Measurements from ENCODE around the gene COX19. TPM values are rescaled to one million over a fixed set of nuclear protein-coding genes. Genes with fewer than 3 reads are reported as not detected.
A peak's percentile ranks its signal among the peaks of the same experiment; 100 is the strongest.
"Not testable (repeated sequence)": the region's sequence is repeated elsewhere in the genome, so short reads cannot be mapped to it uniquely, and the experiment has no call there.

The COX19 gene
- total RNA-seq, 1 donor from 2014 or later: 12.1 TPM

GRCh38 chr7:926061-927030 lies 49.0 kb downstream of the COX19 start:
- no peak for DNase-seq (ENCODE audit: low spot score)

GRCh38 chr7:925601-926000 lies 49.7 kb downstream of the COX19 start:
- DNase-seq (ENCODE audit: low spot score): no peak

GRCh38 chr7:924541-925231 lies 50.7 kb downstream of the COX19 start:
- no peak for DNase-seq (ENCODE audit: low spot score)

GRCh38 chr7:924042-924441 lies 51.3 kb downstream of the COX19 start:
- not testable (repeated sequence) for DNase-seq (ENCODE audit: low spot score)

- peak; percentile 79 for DNase-seq (ENCODE audit: low spot score)
These were observed 52.0 kb downstream of the COX19 start for GRCh38 chr7:923108-924041.

GRCh38 chr7:922334-923107 lies 52.8 kb downstream of the COX19 start:
- no peak for DNase-seq (ENCODE audit: low spot score)

GRCh38 chr7:921581-922333 lies 53.6 kb downstream of the COX19 start:
- no peak for DNase-seq (ENCODE audit: low spot score)

GRCh38 chr7:921071-921461 lies 54.3 kb downstream of the COX19 start:
- DNase-seq (ENCODE audit: low spot score): no peak

GRCh38 chr7:920351-921070 lies 54.8 kb downstream of the COX19 start:
- DNase-seq (ENCODE audit: low spot score): no peak

GRCh38 chr7:919924-920341 lies 55.4 kb downstream of the COX19 start:
- peak; percentile 66 for DNase-seq (ENCODE audit: low spot score)

- DNase-seq (ENCODE audit: low spot score): no peak
These were observed 56.3 kb downstream of the COX19 start for GRCh38 chr7:919114-919442.

- no peak for DNase-seq (ENCODE audit: low spot score)
These were observed 56.8 kb downstream of the COX19 start for GRCh38 chr7:918441-919113.

GRCh38 chr7:918118-918425 lies 57.3 kb downstream of the COX19 start:
- no peak for DNase-seq (ENCODE audit: low spot score)

GRCh38 chr7:917255-918117 lies 57.9 kb downstream of the COX19 start:
- DNase-seq (ENCODE audit: low spot score): no peak

- DNase-seq (ENCODE audit: low spot score): no peak
These were observed 58.9 kb downstream of the COX19 start for GRCh38 chr7:916291-916941.

Measured in mucosa of gallbladder (tissue), 1 donor.